Chondrocyte (in vitro differentiated cells): ENCODE data around the gene VCL. TPM values are rescaled to one million over a fixed set of nuclear protein-coding genes. Genes with fewer than 3 reads are reported as not detected.

Experiments
- DNase-seq: peaks from one replicate; pipeline ENCODE4 v3.0.0; 2021; ENCODE audit warnings: mixed read lengths, low spot score
- H3K27ac Mint-ChIP-seq: one replicate; pipeline ENCODE4 v1.8.0; 2021; ENCODE audit warnings: mild to moderate bottlenecking, moderate library complexity, mixed read lengths; ENCODE audit not compliant: unreplicated experiment
- H3K27me3 Mint-ChIP-seq: 2 replicates; pipeline ENCODE4 v1.8.0; 2021; ENCODE audit warnings: low read depth, mixed read lengths
- H3K36me3 Mint-ChIP-seq: 2 replicates; pipeline ENCODE4 v1.8.0; 2021; ENCODE audit warnings: low read depth, mixed read lengths
- H3K4me1 Mint-ChIP-seq: 2 replicates; pipeline ENCODE4 v1.8.0; 2021; ENCODE audit warnings: low read depth, mild to moderate bottlenecking, mixed read lengths
- H3K4me3 Mint-ChIP-seq: one replicate; pipeline ENCODE4 v1.8.0; 2021; ENCODE audit warnings: mild to moderate bottlenecking, moderate library complexity, mixed read lengths; ENCODE audit not compliant: unreplicated experiment
- H3K9me3 Mint-ChIP-seq: 2 replicates; pipeline ENCODE4 v1.8.0; 2021; ENCODE audit warnings: low read depth, mixed read lengths
- total RNA-seq: library from RNA; stranded (reverse); gene quantifications from 3 replicates; pipeline ENCODE4 v1.2.1, GENCODE V29; 2021
- TF ChIP-seq, protein P1 (sequence below): fragments of 200-600 bp; sonication (generic); IDR thresholded peaks from 2 replicates; pipeline ENCODE4 v1.5.0; 2021; ENCODE audit warnings: antibody characterized with exemption, mild to moderate bottlenecking, moderate library complexity

Gene VCL
- total RNA-seq, 1 donor from 2014 or later: 498 TPM

DNA sequence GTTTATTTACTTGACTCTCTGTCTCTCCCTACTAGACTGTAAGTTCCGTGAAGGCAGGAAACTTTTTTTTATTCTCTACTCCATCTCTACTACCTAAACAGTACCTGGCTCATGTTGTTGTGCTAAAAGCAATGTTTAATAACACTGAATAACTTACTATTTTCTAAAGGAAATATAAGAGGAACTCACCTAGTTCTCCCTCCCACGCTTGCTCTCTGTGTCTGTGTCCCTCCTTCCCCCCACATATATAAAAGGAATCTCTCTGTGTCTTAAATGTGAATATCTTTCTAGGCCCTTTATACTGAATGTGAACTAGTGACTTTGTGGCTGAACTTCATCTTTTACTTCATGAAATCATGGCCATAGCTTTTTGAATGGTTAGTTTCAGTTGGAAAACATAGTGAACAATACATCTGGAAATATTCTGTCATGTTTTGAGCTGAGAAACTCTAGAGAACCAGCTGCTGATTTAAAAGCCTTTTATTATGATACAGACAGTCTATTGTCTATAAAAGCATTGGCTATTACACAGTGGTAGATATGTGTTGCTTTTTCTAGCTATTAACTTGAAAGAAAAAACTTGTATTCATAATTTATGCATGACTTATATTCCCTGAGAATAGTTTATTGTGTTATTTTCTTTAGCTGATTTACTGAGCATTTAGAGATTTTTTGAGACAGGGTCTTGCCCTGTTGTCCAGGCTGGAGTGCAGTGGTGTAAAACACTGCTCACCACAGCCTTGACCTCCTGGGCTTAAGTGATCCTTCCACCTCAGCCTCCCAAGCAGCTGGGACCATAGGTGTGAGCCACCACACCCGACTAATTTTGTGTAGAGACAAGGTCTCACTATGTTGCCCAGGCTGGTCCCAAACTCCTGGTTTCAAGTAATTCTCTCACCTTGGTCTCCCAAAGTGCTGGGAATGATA, 42.5 kb downstream of the VCL start:
- H3K36me3 Mint-ChIP-seq: peaks cover 20% of the 10 kb centered on the region
- H3K4me1 Mint-ChIP-seq: peaks cover 44% of the 10 kb centered on the region
- no peaks in the 10 kb centered on the region for H3K9me3 Mint-ChIP-seq
- no peak overlapping the region for H3K4me3 Mint-ChIP-seq
- DNase-seq: no peak
- no peaks in the 10 kb centered on the region for H3K27me3 Mint-ChIP-seq
- TF ChIP-seq, protein P1, sequence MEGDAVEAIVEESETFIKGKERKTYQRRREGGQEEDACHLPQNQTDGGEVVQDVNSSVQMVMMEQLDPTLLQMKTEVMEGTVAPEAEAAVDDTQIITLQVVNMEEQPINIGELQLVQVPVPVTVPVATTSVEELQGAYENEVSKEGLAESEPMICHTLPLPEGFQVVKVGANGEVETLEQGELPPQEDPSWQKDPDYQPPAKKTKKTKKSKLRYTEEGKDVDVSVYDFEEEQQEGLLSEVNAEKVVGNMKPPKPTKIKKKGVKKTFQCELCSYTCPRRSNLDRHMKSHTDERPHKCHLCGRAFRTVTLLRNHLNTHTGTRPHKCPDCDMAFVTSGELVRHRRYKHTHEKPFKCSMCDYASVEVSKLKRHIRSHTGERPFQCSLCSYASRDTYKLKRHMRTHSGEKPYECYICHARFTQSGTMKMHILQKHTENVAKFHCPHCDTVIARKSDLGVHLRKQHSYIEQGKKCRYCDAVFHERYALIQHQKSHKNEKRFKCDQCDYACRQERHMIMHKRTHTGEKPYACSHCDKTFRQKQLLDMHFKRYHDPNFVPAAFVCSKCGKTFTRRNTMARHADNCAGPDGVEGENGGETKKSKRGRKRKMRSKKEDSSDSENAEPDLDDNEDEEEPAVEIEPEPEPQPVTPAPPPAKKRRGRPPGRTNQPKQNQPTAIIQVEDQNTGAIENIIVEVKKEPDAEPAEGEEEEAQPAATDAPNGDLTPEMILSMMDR: no peak
- H3K27ac Mint-ChIP-seq: peak overlapping the region; percentile 68

DNA sequence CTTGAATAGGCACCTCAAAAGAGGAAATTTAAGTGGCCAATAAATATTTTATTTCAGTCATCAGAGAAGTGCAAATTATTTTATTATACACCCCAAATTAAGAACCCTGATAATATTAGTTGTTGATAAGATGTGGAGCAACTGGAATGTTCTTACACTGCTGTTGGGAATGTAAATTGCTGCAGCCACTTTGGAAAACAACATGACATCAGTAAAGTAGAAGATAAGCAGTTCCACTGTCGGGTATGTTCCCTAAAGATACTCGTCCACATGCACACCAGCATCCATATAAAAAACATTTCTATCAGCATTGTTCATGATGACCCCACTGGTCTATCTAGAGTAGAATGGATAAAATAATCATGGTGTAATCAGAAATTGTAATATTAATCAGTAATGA, 46.5 kb downstream of the VCL start:
- Mint-ChIP-seq H3K4me3 (no peak overlapping the region), H3K36me3 (peaks cover 15% of the 10 kb centered on the region), H3K9me3 (no peaks in the 10 kb centered on the region), H3K27me3 (no peaks in the 10 kb centered on the region), H3K27ac (peak overlapping the region; percentile 17), H3K4me1 (peaks cover 59% of the 10 kb centered on the region)
- no peak for DNase-seq
- TF ChIP-seq, protein P1: no peak

DNA sequence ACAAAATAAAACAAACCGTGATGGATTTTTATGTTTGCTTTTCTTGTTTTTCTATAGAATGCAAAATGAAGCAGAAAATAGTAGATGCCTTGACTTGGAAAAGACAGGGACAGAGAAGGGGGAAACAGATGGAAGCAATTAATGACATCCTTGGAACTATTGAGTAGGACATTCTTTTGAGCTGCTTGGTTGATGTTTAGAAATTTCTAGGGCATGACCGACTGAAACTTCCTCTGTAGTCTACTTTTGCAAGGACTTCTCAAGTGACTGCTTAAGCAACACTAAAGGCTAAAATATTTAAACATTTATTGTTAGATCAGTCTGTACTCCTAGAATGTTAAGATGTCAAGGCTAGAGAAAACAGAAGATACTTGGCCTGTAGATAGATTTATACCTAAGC, 49.4 kb downstream of the VCL start:
- TF ChIP-seq, protein P1: no peak
- no peak for DNase-seq
- H3K27ac Mint-ChIP-seq: peak overlapping the region; percentile 96
- peaks cover 15% of the 10 kb centered on the region for H3K36me3 Mint-ChIP-seq
- no peaks in the 10 kb centered on the region for H3K9me3 Mint-ChIP-seq
- H3K4me3 Mint-ChIP-seq: no peak overlapping the region
- no peaks in the 10 kb centered on the region for H3K27me3 Mint-ChIP-seq
- H3K4me1 Mint-ChIP-seq: peaks cover 71% of the 10 kb centered on the region

DNA sequence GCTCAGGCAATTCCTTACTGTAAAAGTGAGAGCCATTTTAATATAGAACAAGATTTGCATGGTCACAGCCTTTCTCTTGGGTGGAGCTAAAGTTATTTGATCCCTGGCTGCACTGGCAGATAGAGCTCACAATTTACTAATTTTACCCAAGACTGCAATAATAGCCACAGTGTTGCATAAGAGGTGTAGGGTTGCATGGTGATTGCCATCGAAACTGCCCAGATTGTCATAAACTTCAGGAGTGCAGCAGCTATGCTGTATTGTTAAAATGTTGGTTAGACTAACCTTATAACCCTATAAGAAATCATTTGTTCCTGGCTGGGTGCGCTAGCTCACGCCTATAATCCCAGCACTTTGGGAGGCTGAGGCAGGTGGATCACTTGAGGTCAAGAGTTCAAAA, 50.0 kb downstream of the VCL start:
- TF ChIP-seq, protein P1: no peak
- Mint-ChIP-seq H3K4me3 (no peak overlapping the region), H3K27ac (peak overlapping the region; percentile 96), H3K4me1 (peaks cover 73% of the 10 kb centered on the region), H3K9me3 (no peaks in the 10 kb centered on the region), H3K27me3 (no peaks in the 10 kb centered on the region), H3K36me3 (peaks cover 15% of the 10 kb centered on the region)
- no peak for DNase-seq

DNA sequence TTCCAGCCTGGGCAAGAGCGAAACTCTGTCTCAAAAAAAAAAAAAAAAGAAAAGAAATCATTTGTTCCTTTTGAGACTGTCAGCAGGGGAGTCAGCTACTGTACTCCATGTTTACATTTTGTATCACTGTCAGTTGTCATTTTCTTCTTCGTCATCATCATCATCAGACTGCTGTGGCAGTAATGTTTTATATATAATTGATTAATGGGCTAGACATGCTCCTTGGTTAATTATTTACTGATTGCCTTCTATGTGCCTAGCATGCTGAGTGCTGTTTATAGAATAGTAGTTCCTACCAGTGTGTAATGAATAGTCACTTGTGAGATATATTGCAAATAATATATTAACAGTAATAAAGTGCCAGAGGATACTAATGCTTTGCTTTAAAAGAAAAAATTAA, 50.5 kb downstream of the VCL start:
- Mint-ChIP-seq H3K27ac (peak overlapping the region; percentile 96), H3K27me3 (no peaks in the 10 kb centered on the region), H3K9me3 (no peaks in the 10 kb centered on the region), H3K36me3 (peaks cover 15% of the 10 kb centered on the region), H3K4me3 (peak overlapping the region; percentile 24), H3K4me1 (peaks cover 79% of the 10 kb centered on the region)
- DNase-seq: no peak
- TF ChIP-seq, protein P1: no peak
